ENCODE data around the gene CCDC134.

GRCh38 chr22:41862530-41863266, 62.2 kb downstream of the CCDC134 start:
- TF ChIP-seq EZH2 (IDR thresholded peaks at IDR 0.05; ENCODE audit: borderline replicate concordance) (no peak), CTCF (IDR thresholded peaks at IDR 0.05; ENCODE audit: poor library complexity) (no peak)

Measured in hepatocyte (in vitro differentiated cells).